HepG2 (cell line): ENCODE data around the gene RNF113A. TPM values are rescaled to one million over a fixed set of nuclear protein-coding genes. Genes with fewer than 3 reads are reported as not detected.

Experiments used
- ATAC-seq: fragments of 200-7000 bp; cut with Tn5 transposase; 3 replicates; pipeline ENCODE4 v1.9.1; 2020; ENCODE audit warnings: mild to moderate bottlenecking, moderate library complexity
- BruUV-seq: library from RNA; stranded (reverse); fragments of 400-500 nt; replicated peaks from 2 replicates; lab custom pipeline; 2021; lab: Mats Ljungman, UMichigan
- CTCF ChIA-PET: fragments of 300-600 bp; formaldehyde crosslinking; extraction: SDS; loops from one replicate; lab custom pipeline; 2021; ENCODE audit warnings: low total read pairs, inconsistent platforms, low intra/inter-chr PET ratio; lab: Yijun Ruan, JAX
- POLR2A ChIA-PET: fragments of 350-600 bp; sonication (Branson Sonifier 250); formaldehyde crosslinking; loops from one replicate; lab custom pipeline; 2020; ENCODE audit warnings: antibody characterized with exemption, inconsistent platforms; lab: Yijun Ruan, JAX
- DNase-seq: peaks from one replicate; pipeline ENCODE4 v3.0.0-alpha.2; 2015; ENCODE audit warnings: low spot score
- FAIRE-seq: peaks from 3 replicates; lab custom pipeline; 2011; peaks lifted over from hg19 to GRCh38; lab: Jason Lieb, UNC
- H2AFZ ChIP-seq: one replicate; pipeline ENCODE4 v1.6.1; 2011; ENCODE audit warnings: low read length, inconsistent platforms
- H3K27ac ChIP-seq: fragments of 300-600 bp; 3 replicates; pipeline ENCODE4 v1.8.0; 2011; ENCODE audit warnings: mixed run types, mild to moderate bottlenecking, mixed read lengths, low read length, inconsistent platforms; ENCODE audit not compliant: insufficient read depth; ENCODE audit errors: extremely low read length
- H3K27me3 ChIP-seq, 2 experiments: fragments of 200-600 bp in 1 of 2; 2 replicates in 1 of 2; 3 replicates in 1 of 2; pipeline versions ENCODE4 v1.6.0 to v1.8.0; 2011; ENCODE audit warnings: low read length in 2 of 2, mild to moderate bottlenecking in 2 of 2, moderate library complexity in 2 of 2, inconsistent platforms in 1 of 2; ENCODE audit not compliant: insufficient read depth in 2 of 2, control insufficient read depth in 1 of 2
- H3K36me3 ChIP-seq, 2 experiments: fragments of 200-600 bp in 1 of 2; replicated peaks in 1 of 2; 2 replicates in 1 of 2; 3 replicates in 1 of 2; pipeline versions ENCODE4 v1.5.1 to v1.8.0; 2011; ENCODE audit warnings: low read length in 2 of 2, inconsistent platforms in 1 of 2; ENCODE audit not compliant: insufficient read depth in 2 of 2, control insufficient read depth in 1 of 2
- H3K4me1 ChIP-seq: 2 replicates; pipeline ENCODE4 v1.5.1; 2012; ENCODE audit warnings: low read length, inconsistent platforms; ENCODE audit not compliant: insufficient read depth
- H3K4me2 ChIP-seq: 2 replicates; pipeline ENCODE4 v1.6.0; 2011; ENCODE audit warnings: low read depth, low read length, inconsistent platforms
- H3K4me3 ChIP-seq, 3 experiments: fragments of 200-600 bp in 1 of 3; sonication (generic), shearing (Covaris generic) in 1 of 3; replicated peaks in 1 of 3; 2 replicates each; pipeline ENCODE4 v1.5.1; 2011 to 2016; ENCODE audit warnings: low read length in 3 of 3, inconsistent platforms in 2 of 3, low read depth in 2 of 3, mild to moderate bottlenecking in 2 of 3, control low read depth in 1 of 3, mixed read lengths in 1 of 3; ENCODE audit not compliant: insufficient read depth in 1 of 3
- H3K79me2 ChIP-seq: one replicate; pipeline ENCODE4 v1.6.1; 2011; ENCODE audit warnings: low read length, inconsistent platforms; ENCODE audit not compliant: insufficient read depth
- H3K9ac ChIP-seq: 2 replicates; pipeline ENCODE4 v1.6.0; 2011; ENCODE audit warnings: mild to moderate bottlenecking, low read depth, low read length, inconsistent platforms; ENCODE audit not compliant: insufficient read depth
- H3K9me3 ChIP-seq: 2 replicates; pipeline ENCODE4 v1.5.1; 2012; ENCODE audit warnings: mild to moderate bottlenecking, low read length
- H4K20me1 ChIP-seq: 2 replicates; pipeline ENCODE4 v1.6.0; 2011; ENCODE audit warnings: inconsistent platforms, mild to moderate bottlenecking, low read length, moderate library complexity; ENCODE audit not compliant: insufficient read depth
- CBX2 ChIP-seq, 2 experiments: fragments of 200-600 bp in 1 of 2; sonication (generic); formaldehyde crosslinking in 1 of 2; IDR thresholded peaks; 2 replicates each; pipeline versions ENCODE4 v1.7.0 to v1.8.1; 2018 to 2022; ENCODE audit warnings: low read depth in 2 of 2, low read length in 1 of 2, mild to moderate bottlenecking in 1 of 2, missing genetic modification reagents in 1 of 2
- CREM ChIP-seq, 2 experiments: sonication (generic) in 1 of 2; formaldehyde crosslinking in 1 of 2; IDR thresholded peaks; 2 replicates each; pipeline versions ENCODE4 v1.4.0 to v1.6.1; 2016 to 2020; ENCODE audit warnings: antibody characterized with exemption in 1 of 2, mild to moderate bottlenecking in 1 of 2, missing genetic modification reagents in 1 of 2
- ERF ChIP-seq: IDR thresholded peaks from 2 replicates; pipeline ENCODE4 v1.6.1; 2018; ENCODE audit warnings: missing biosample characterization, missing genetic modification reagents
- FOXA1 ChIP-seq, 2 experiments: fragments of 450-650 bp in 1 of 2; sonication (generic) in 1 of 2; formaldehyde crosslinking in 1 of 2; IDR thresholded peaks; 2 replicates each; pipeline versions ENCODE4 v1.4.0 to v1.6.1; 2016 to 2020; ENCODE audit warnings: missing genetic modification reagents in 1 of 2
- FOXA3 ChIP-seq: IDR thresholded peaks from 2 replicates; pipeline ENCODE4 v1.6.1; 2016; ENCODE audit warnings: missing genetic modification reagents, missing compliant biosample characterization
- GABPA ChIP-seq, 2 experiments: IDR thresholded peaks; 2 replicates each; pipeline ENCODE4 v1.6.1; 2011 to 2016; ENCODE audit warnings: low read depth in 2 of 2, low read length in 1 of 2, missing biosample characterization in 1 of 2, missing genetic modification characterization in 1 of 2
- HNF4G ChIP-seq, 2 experiments: sonication (generic) in 1 of 2; formaldehyde crosslinking in 1 of 2; IDR thresholded peaks; 2 replicates each; pipeline versions ENCODE4 v1.4.0 to v1.6.1; 2011 to 2020; ENCODE audit warnings: borderline replicate concordance in 2 of 2, low read depth in 2 of 2, mild to moderate bottlenecking in 2 of 2, low read length in 1 of 2, missing genetic modification reagents in 1 of 2, moderate library complexity in 1 of 2
- JDP2 ChIP-seq: sonication (generic); formaldehyde crosslinking; IDR thresholded peaks from 2 replicates; pipeline ENCODE4 v1.8.1; 2022; ENCODE audit warnings: missing genetic modification reagents, borderline replicate concordance
- JUN ChIP-seq: sonication (generic); formaldehyde crosslinking; IDR thresholded peaks from 2 replicates; pipeline ENCODE4 v1.4.0; 2020; ENCODE audit warnings: mild to moderate bottlenecking, missing genetic modification reagents
- KDM6A ChIP-seq: IDR thresholded peaks from 2 replicates; pipeline ENCODE4 v1.6.1; 2016; ENCODE audit warnings: low read depth
- KMT2B ChIP-seq: IDR thresholded peaks from 2 replicates; pipeline ENCODE4 v1.6.1; 2016; ENCODE audit warnings: missing genetic modification reagents, missing compliant biosample characterization
- PRDM4 ChIP-seq: sonication (generic); formaldehyde crosslinking; IDR thresholded peaks from 2 replicates; pipeline ENCODE4 v1.9.0; 2021; ENCODE audit warnings: missing genetic modification reagents, borderline replicate concordance
- SAP130 ChIP-seq: IDR thresholded peaks from 2 replicates; pipeline ENCODE4 v1.6.1; 2016; ENCODE audit warnings: low read depth
- SOX13 ChIP-seq, 3 experiments: fragments of 450-650 bp in 1 of 3; sonication (generic) in 1 of 3; formaldehyde crosslinking in 1 of 3; IDR thresholded peaks in 2 of 3; conservative IDR thresholded peaks in 1 of 3; 2 replicates each; pipeline versions ENCODE4 v1.5.0 to v1.6.1; 2016 to 2020; ENCODE audit warnings: antibody characterized with exemption in 1 of 3, mild to moderate bottlenecking in 1 of 3, missing compliant biosample characterization in 1 of 3, missing genetic modification reagents in 1 of 3, moderate library complexity in 1 of 3
- SOX5 ChIP-seq: IDR thresholded peaks from 2 replicates; pipeline ENCODE4 v1.6.1; 2016; ENCODE audit warnings: borderline replicate concordance
- ZNF713 ChIP-seq: sonication (generic); formaldehyde crosslinking; IDR thresholded peaks from 2 replicates; pipeline ENCODE4 v1.4.0; 2020; ENCODE audit warnings: mild to moderate bottlenecking, missing genetic modification reagents
- ZNF782 ChIP-seq: sonication (generic); formaldehyde crosslinking; IDR thresholded peaks from 2 replicates; pipeline ENCODE4 v1.4.0; 2020; ENCODE audit warnings: missing genetic modification reagents, mild to moderate bottlenecking, borderline replicate concordance
- WGBS: methylation state at CpG from one replicate; pipeline ENCODE4 v1.1.6; 2017; ENCODE audit warnings: low lambda C conversion rate; 5-methylcytosine and 5-hydroxymethylcytosine counted together
- in situ Hi-C: cut with HindIII; loops from 2 replicates; pipeline ENCODE4 v1.10.0; 2017; ENCODE audit warnings: low pct_unique_long_range_greater_than_20kb; ENCODE audit not compliant: extremely low pct_ligation_motif_present
- intact Hi-C: fragments of 100-400 bp; cut with micrococcal nuclease; formaldehyde crosslinking; loops from one replicate; pipeline ENCODE4 v1.10.0; 2022; ENCODE audit not compliant: unreplicated experiment
- polyA plus RNA-seq, 8 experiments: library from polyadenylated mRNA; depleted of rRNA in 3 of 8; stranded (reverse) in 7 of 8; unstranded in 1 of 8; fragments of >200 nt; fragmentation: Illumina TruSeq in 4 of 8; extraction: Trizol in 4 of 8; gene quantifications; 2 replicates each; pipeline versions ENCODE4 v1.2.1 to v1.2.3, GENCODE V29; 2011 to 2016; ENCODE audit warnings: low read depth in 4 of 8, missing spikeins in 1 of 8, mixed read lengths in 1 of 8; ENCODE audit not compliant: insufficient read depth in 1 of 8
- total RNA-seq, 5 experiments: library from RNA; depleted of rRNA; stranded (reverse); fragments of >200 nt; fragmentation: Illumina TruSeq; extraction: Trizol; gene quantifications; 2 replicates each; pipeline ENCODE4 v1.2.3, GENCODE V29; 2016; ENCODE audit warnings: low read depth in 1 of 5
- TF ChIP-seq, protein P1 (sequence below): sonication (generic); formaldehyde crosslinking; IDR thresholded peaks from 2 replicates; pipeline ENCODE4 v1.4.0; 2020; ENCODE audit warnings: missing genetic modification reagents

RNF113A gene
- total and polyA plus RNA-seq, 2 of the 13 experiments (the other 11 are each of a cell fraction or from before 2014, with no cell fraction given) = 14.0 to 15.4 TPM

- Histone ChIP-seq H3K27ac (peak overlapping the region; percentile 71), H3K9me3 (no peaks in the 10 kb centered on the region)
- POLR2A ChIA-PET = interaction anchor here (1.8 to 2.1 kb wide), 2 partner anchors 26 to 35 kb away, joined by 10 to 14 read pairs; partner anchors contain the start of genes RPL39 and UPF3B
- TF ChIP-seq ERF (CRISPR knock-in tag) = 0 out of 2 replicates have a peak, but pooled peaks have one; percentile 23
- TF ChIP-seq CBX2 (IDR thresholded peaks at IDR 0.05; ENCODE audit: low read depth, low read length) = no peak
- TF ChIP-seq CBX2 (CRISPR knock-in tag; IDR thresholded peaks at IDR 0.05; ENCODE audit: low read depth) = no peak
- no peak for TF ChIP-seq JDP2
- TF ChIP-seq GABPA (IDR thresholded peaks at IDR 0.05; ENCODE audit: low read depth, low read length) = no peak
- peak; percentile 62 for TF ChIP-seq GABPA (CRISPR knock-in tag; IDR thresholded peaks at IDR 0.05; ENCODE audit: low read depth)
- peak; percentile 43 for TF ChIP-seq FOXA3 (CRISPR knock-in tag)
- TF ChIP-seq PRDM4 = no peak
- peak; percentile 90 for TF ChIP-seq SOX5 (CRISPR knock-in tag)
- no peak for TF ChIP-seq ZNF713 (CRISPR knock-in tag)
- TF ChIP-seq SAP130 = 0 out of 2 replicates have a peak, but pooled peaks have one; percentile 16
- no peak; the same call in 1 of the 2 replicates for TF ChIP-seq SOX13 (IDR thresholded peaks at IDR 0.05)
- TF ChIP-seq SOX13 (CRISPR knock-in tag; conservative IDR thresholded peaks at IDR 0.05 in 1 of 2, IDR thresholded peaks at IDR 0.05 in 1 of 2) = peak in 1 of 2 experiments; percentile 91; a peak in 2 of 4 replicates
- peak; percentile 60; the same call in 1 of the 2 replicates for TF ChIP-seq KDM6A
- no peak for TF ChIP-seq KMT2B (CRISPR knock-in tag)
- no peak for TF ChIP-seq JUN (CRISPR knock-in tag)
- TF ChIP-seq ZNF782 (CRISPR knock-in tag) = no peak
- TF ChIP-seq FOXA1 (IDR thresholded peaks at IDR 0.05) = no peak
- peak; percentile 6; the same call in 1 of the 2 replicates for TF ChIP-seq FOXA1 (CRISPR knock-in tag; IDR thresholded peaks at IDR 0.05)
- TF ChIP-seq, protein P1, sequence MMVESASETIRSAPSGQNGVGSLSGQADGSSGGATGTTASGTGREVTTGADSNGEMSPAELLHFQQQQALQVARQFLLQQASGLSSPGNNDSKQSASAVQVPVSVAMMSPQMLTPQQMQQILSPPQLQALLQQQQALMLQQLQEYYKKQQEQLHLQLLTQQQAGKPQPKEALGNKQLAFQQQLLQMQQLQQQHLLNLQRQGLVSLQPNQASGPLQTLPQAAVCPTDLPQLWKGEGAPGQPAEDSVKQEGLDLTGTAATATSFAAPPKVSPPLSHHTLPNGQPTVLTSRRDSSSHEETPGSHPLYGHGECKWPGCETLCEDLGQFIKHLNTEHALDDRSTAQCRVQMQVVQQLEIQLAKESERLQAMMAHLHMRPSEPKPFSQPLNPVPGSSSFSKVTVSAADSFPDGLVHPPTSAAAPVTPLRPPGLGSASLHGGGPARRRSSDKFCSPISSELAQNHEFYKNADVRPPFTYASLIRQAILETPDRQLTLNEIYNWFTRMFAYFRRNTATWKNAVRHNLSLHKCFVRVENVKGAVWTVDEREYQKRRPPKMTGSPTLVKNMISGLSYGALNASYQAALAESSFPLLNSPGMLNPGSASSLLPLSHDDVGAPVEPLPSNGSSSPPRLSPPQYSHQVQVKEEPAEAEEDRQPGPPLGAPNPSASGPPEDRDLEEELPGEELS (CRISPR knock-in tag) = 0 out of 2 replicates have a peak, but pooled peaks have one; percentile 24
- TF ChIP-seq HNF4G (IDR thresholded peaks at IDR 0.05; ENCODE audit: borderline replicate concordance, low read depth, low read length) = 0 out of 2 replicates have a peak, but pooled peaks have one; percentile 37
- TF ChIP-seq HNF4G (CRISPR knock-in tag; IDR thresholded peaks at IDR 0.05; ENCODE audit: borderline replicate concordance, low read depth) = no peak
- peak; percentile 49 for TF ChIP-seq CREM (IDR thresholded peaks at IDR 0.05)
- TF ChIP-seq CREM (CRISPR knock-in tag; IDR thresholded peaks at IDR 0.05) = no peak
These were observed 45.1 kb downstream of the RNF113A start for GRCh38 chrX:119826399-119826959.

More at GRCh38 chrX:119826399-119826959, 45.1 kb downstream of the RNF113A start:
- intact Hi-C loops = loop anchor here (2.0 kb wide), 1 partner anchor 34 kb away; no protein-coding TSS in a partner anchor
- DNase-seq (peak; percentile 76), ATAC-seq (peak; percentile 77), FAIRE-seq (peak; percentile 58)
- CTCF ChIA-PET = no interaction called here
- peak overlapping the region; percentile 42 for H2AFZ ChIP-seq
- 9% methylated on average over 7 of the region's 7 CpGs for WGBS
- peaks cover 36% of the 10 kb centered on the region for H3K4me1 ChIP-seq
- H3K36me3 ChIP-seq = no peaks in the 10 kb centered on the region
- no peaks in the 10 kb centered on the region for H3K79me2 ChIP-seq
- peak overlapping the region; percentile 42; the same call in 1 of the 2 replicates for H3K4me2 ChIP-seq
- H3K27me3 ChIP-seq = no peaks in the 10 kb centered on the region
- in situ Hi-C loops = no loop called here
- peak overlapping the region; percentile 39; the same call in 1 of the 2 replicates for H3K9ac ChIP-seq
- peak overlapping the region in 1 of 3 experiments; percentile 10; a peak in 1 of 6 replicates for H3K4me3 ChIP-seq
- no peaks in the 10 kb centered on the region for H4K20me1 ChIP-seq
- BruUV-seq = no TSS peak
